Activated CD8-positive, alpha-beta memory T cell treated with anti-CD3 and anti-CD28 coated beads for 24 hours (primary cell): ENCODE measurements around the gene CD109.

Experiments used
- DNase-seq: peaks from one replicate; pipeline ENCODE4 v3.0.0-alpha.2; 2020

CD109 gene

GRCh38 chr6:73870907-73871306 lies 174.9 kb downstream of the CD109 start:
- DNase-seq = no peak

GRCh38 chr6:73873081-73873480 lies 177.1 kb downstream of the CD109 start:
- DNase-seq = no peak
